Endothelial cell of umbilical vein (primary cell): ENCODE measurements around the gene CCDC190. TPM values are rescaled to one million over a fixed set of nuclear protein-coding genes. Genes with fewer than 3 reads are reported as not detected.

Source experiments
- BruUV-seq: library from RNA; stranded (reverse); fragments of 400-500 nt; replicated peaks from 2 replicates; lab custom pipeline; 2021; lab: Mats Ljungman, UMichigan
- CTCF ChIA-PET: fragments of 300-600, 350-600 bp; sonication (Branson Sonifier 250); formaldehyde crosslinking; loops from one replicate; lab custom pipeline; 2021; ENCODE audit warnings: antibody characterized with exemption, inconsistent platforms; lab: Charles Lee
- POLR2A ChIA-PET: fragments of 300-600, 350-600 bp; sonication (Branson Sonifier 250); formaldehyde crosslinking; loops from one replicate; lab custom pipeline; 2021; ENCODE audit warnings: antibody characterized with exemption, inconsistent platforms; lab: Charles Lee
- DNase-seq: peaks from one replicate; pipeline ENCODE4 v3.0.0-alpha.2; 2011; ENCODE audit warnings: low read depth, low spot score
- FAIRE-seq: peaks from 2 replicates; lab custom pipeline; 2011; peaks lifted over from hg19 to GRCh38; lab: Jason Lieb, UNC
- H2AFZ ChIP-seq: 2 replicates; pipeline ENCODE4 v1.6.0; 2012; ENCODE audit warnings: low read depth, low read length, control low read depth, inconsistent platforms
- H3K27ac ChIP-seq: 2 replicates; pipeline ENCODE4 v1.5.1; 2011; ENCODE audit warnings: low read depth, mild to moderate bottlenecking, control low read depth, low read length, moderate library complexity; ENCODE audit not compliant: insufficient read depth
- H3K27me3 ChIP-seq, 2 experiments: 2 replicates each; pipeline versions ENCODE4 v1.6.0 to v1.6.1; 2011; ENCODE audit warnings: low read length in 2 of 2, mixed read lengths in 1 of 2; ENCODE audit not compliant: control insufficient read depth in 2 of 2, insufficient read depth in 2 of 2
- H3K36me3 ChIP-seq, 2 experiments: 2 replicates in 1 of 2; 3 replicates in 1 of 2; pipeline ENCODE4 v1.5.1; 2011; ENCODE audit warnings: low read length in 2 of 2, mild to moderate bottlenecking in 1 of 2, moderate library complexity in 1 of 2; ENCODE audit not compliant: control insufficient read depth in 2 of 2, insufficient read depth in 2 of 2; ENCODE audit errors: extremely low read depth in 1 of 2
- H3K4me1 ChIP-seq: 3 replicates; pipeline ENCODE4 v1.5.1; 2011; ENCODE audit warnings: mild to moderate bottlenecking, low read length; ENCODE audit not compliant: control insufficient read depth, insufficient read depth; ENCODE audit errors: extremely low read depth
- H3K4me2 ChIP-seq: 2 replicates; pipeline ENCODE4 v1.6.1; 2011; ENCODE audit warnings: low read length, control low read depth, mixed read lengths; ENCODE audit not compliant: insufficient read depth
- H3K4me3 ChIP-seq, 3 experiments: fragments of 200-600 bp in 1 of 3; sonication (generic), shearing (Covaris generic) in 1 of 3; replicated peaks in 1 of 3; 2 replicates each; pipeline ENCODE4 v1.5.1; 2011 to 2016; ENCODE audit warnings: control low read depth in 3 of 3, low read length in 3 of 3, mild to moderate bottlenecking in 2 of 3, inconsistent platforms in 1 of 3, low read depth in 1 of 3, moderate library complexity in 1 of 3; ENCODE audit not compliant: insufficient read depth in 1 of 3
- H3K79me2 ChIP-seq: 2 replicates; pipeline ENCODE4 v1.6.0; 2012; ENCODE audit warnings: low read length, inconsistent platforms; ENCODE audit not compliant: control insufficient read depth, insufficient read depth
- H3K9ac ChIP-seq: replicated peaks from 2 replicates; pipeline ENCODE3; 2011; ENCODE audit warnings: low read length, control low read depth; ENCODE audit not compliant: insufficient read depth; ENCODE audit errors: extremely low read depth
- H3K9me1 ChIP-seq: replicated peaks from 3 replicates; pipeline ENCODE4 v1.6.0; 2011; ENCODE audit warnings: mild to moderate bottlenecking, low read length; ENCODE audit not compliant: control insufficient read depth, insufficient read depth; ENCODE audit errors: extremely low read depth
- H3K9me3 ChIP-seq: replicated peaks from 2 replicates; pipeline ENCODE4 v1.5.1; 2012; ENCODE audit warnings: low read length, inconsistent platforms; ENCODE audit not compliant: control insufficient read depth, insufficient read depth
- H4K20me1 ChIP-seq: replicated peaks from 2 replicates; pipeline ENCODE3; 2011; ENCODE audit warnings: mild to moderate bottlenecking, low read length; ENCODE audit not compliant: control insufficient read depth, insufficient read depth; ENCODE audit errors: extremely low read depth
- EZH2 ChIP-seq: IDR thresholded peaks from 2 replicates; pipeline ENCODE4 v1.6.1; 2012; ENCODE audit warnings: borderline replicate concordance, low read depth, mild to moderate bottlenecking, moderate library complexity, low read length, inconsistent platforms; ENCODE audit not compliant: severe bottlenecking
- FOS ChIP-seq: IDR thresholded peaks from 2 replicates; pipeline ENCODE4 v1.6.1; 2011; ENCODE audit warnings: mild to moderate bottlenecking, low read length, moderate library complexity, borderline replicate concordance; ENCODE audit not compliant: insufficient read depth
- GATA2 ChIP-seq: IDR thresholded peaks from 2 replicates; pipeline ENCODE4 v1.7.0; 2011; ENCODE audit warnings: low read depth, mild to moderate bottlenecking, moderate library complexity, mixed read lengths, low read length; ENCODE audit not compliant: insufficient read length, insufficient read depth
- JUN ChIP-seq: IDR thresholded peaks from 2 replicates; pipeline ENCODE4 v1.6.1; 2011; ENCODE audit warnings: borderline replicate concordance, low read depth; ENCODE audit not compliant: insufficient read length, insufficient read depth
- MYC ChIP-seq: IDR thresholded peaks from one replicate; pipeline ENCODE4 v1.6.1; 2011; ENCODE audit warnings: mild to moderate bottlenecking, low read depth, low read length
- POLR2A ChIP-seq: IDR thresholded peaks from 2 replicates; pipeline ENCODE4 v1.6.1; 2012; ENCODE audit warnings: low read depth, mild to moderate bottlenecking, control low read depth, low read length
- POLR2AphosphoS5 ChIP-seq: IDR thresholded peaks from 2 replicates; pipeline ENCODE4 v1.6.1; 2012; ENCODE audit warnings: low read depth, mild to moderate bottlenecking, control low read depth, low read length, moderate library complexity; ENCODE audit not compliant: insufficient read depth
- dilution Hi-C: fragments of 300-500 bp; cut with MboI; formaldehyde crosslinking; loops from one replicate; pipeline ENCODE4 v1.15.0; 2019; ENCODE audit warnings: low sequenced_read_pairs; ENCODE audit not compliant: extremely low pct_ligation_motif_present
- intact Hi-C: fragments of 100-400 bp; cut with micrococcal nuclease; formaldehyde crosslinking; loops from one replicate; pipeline ENCODE4 v1.10.0; 2022
- polyA plus RNA-seq, 4 experiments: library from polyadenylated mRNA; depleted of rRNA in 3 of 4; stranded (reverse) in 3 of 4; unstranded in 1 of 4; fragments of >200 nt; gene quantifications; 2 replicates each; pipeline versions ENCODE4 v1.2.1 to v1.2.3, GENCODE V29; 2011 to 2012; ENCODE audit warnings: missing spikeins in 1 of 4
- total RNA-seq: library from RNA; stranded (reverse); gene quantifications from 2 replicates; pipeline ENCODE4 v1.2.3, GENCODE V29; 2021
- TF ChIP-seq, protein P1 (sequence below): IDR thresholded peaks from 2 replicates; pipeline ENCODE4 v1.6.1; 2011; ENCODE audit not compliant: insufficient read depth, insufficient read length
- TF ChIP-seq, protein P2 (sequence below), 2 donors: IDR thresholded peaks; 1 replicate in 1 of 2; 2 replicates in 1 of 2; pipeline ENCODE4 v1.5.1; 2011; ENCODE audit warnings: low read length in 2 of 2, mild to moderate bottlenecking in 2 of 2, moderate library complexity in 2 of 2, control low read depth in 1 of 2, inconsistent platforms in 1 of 2, low read depth in 1 of 2; ENCODE audit not compliant: insufficient read depth in 1 of 2; ENCODE audit errors: extremely low read depth in 1 of 2

CCDC190 gene
- total and polyA plus RNA-seq, 2 donors (not counting 3 experiments of a cell fraction or from before 2014, with no cell fraction given) = 3.7 to 9.0 TPM

DNA sequence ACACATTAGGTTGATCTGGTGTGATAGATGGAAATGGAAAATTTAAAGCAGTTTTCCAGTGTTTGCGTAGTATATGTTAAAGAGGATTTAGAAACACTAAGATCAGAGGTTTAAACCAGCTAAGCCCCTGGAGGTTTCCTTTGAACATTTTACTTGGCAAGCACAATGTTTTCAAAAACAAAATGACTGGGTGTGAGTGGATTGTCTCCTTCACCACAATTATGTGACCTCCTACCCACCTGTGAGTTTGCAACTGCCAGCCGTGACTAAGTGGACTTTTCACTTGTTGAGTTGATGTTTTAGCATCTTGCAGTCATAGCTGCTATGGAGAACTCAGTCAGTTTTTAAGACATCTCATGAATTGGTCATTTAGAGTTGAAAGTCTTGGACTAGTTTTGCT lies 4.7 kb downstream of the CCDC190 start:
- no peaks in the 10 kb centered on the region for H3K27me3 ChIP-seq
- POLR2A ChIA-PET = interaction anchor here (0.6 to 4.0 kb wide), 4 partner anchors 17 to 311 kb away, joined by 3 to 10 read pairs (median 4); partner anchors contain the start of gene RGS4
- peak overlapping the region; percentile 93 for H3K27ac ChIP-seq
- H2AFZ ChIP-seq = no peak overlapping the region
- H4K20me1 ChIP-seq = no peaks in the 10 kb centered on the region
- no peaks in the 10 kb centered on the region for H3K36me3 ChIP-seq
- no peaks in the 10 kb centered on the region for H3K9me3 ChIP-seq
- H3K79me2 ChIP-seq = no peaks in the 10 kb centered on the region
- H3K4me1 ChIP-seq = peaks cover 57% of the 10 kb centered on the region
- no peaks in the 10 kb centered on the region for H3K9me1 ChIP-seq
- FAIRE-seq = peak; percentile 88
- CTCF ChIA-PET = interaction anchor here (1.3 to 9.7 kb wide), 5 partner anchors 8 to 460 kb away, joined by 4 to 65 read pairs (median 9); partner anchors contain the start of gene RGS4
- TSS peak; percentile 72 for BruUV-seq
- peak overlapping the region; percentile 80 for H3K4me2 ChIP-seq
- peak; percentile 74 for TF ChIP-seq GATA2
- TF ChIP-seq FOS = peak; percentile 92
- TF ChIP-seq, protein P1, sequence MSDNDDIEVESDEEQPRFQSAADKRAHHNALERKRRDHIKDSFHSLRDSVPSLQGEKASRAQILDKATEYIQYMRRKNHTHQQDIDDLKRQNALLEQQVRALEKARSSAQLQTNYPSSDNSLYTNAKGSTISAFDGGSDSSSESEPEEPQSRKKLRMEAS = no peak
- peak; percentile 93 for TF ChIP-seq POLR2AphosphoS5
- TF ChIP-seq, protein P2, sequence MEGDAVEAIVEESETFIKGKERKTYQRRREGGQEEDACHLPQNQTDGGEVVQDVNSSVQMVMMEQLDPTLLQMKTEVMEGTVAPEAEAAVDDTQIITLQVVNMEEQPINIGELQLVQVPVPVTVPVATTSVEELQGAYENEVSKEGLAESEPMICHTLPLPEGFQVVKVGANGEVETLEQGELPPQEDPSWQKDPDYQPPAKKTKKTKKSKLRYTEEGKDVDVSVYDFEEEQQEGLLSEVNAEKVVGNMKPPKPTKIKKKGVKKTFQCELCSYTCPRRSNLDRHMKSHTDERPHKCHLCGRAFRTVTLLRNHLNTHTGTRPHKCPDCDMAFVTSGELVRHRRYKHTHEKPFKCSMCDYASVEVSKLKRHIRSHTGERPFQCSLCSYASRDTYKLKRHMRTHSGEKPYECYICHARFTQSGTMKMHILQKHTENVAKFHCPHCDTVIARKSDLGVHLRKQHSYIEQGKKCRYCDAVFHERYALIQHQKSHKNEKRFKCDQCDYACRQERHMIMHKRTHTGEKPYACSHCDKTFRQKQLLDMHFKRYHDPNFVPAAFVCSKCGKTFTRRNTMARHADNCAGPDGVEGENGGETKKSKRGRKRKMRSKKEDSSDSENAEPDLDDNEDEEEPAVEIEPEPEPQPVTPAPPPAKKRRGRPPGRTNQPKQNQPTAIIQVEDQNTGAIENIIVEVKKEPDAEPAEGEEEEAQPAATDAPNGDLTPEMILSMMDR (IDR thresholded peaks at IDR 0.05; ENCODE audit: extremely low read depth in 1 of 2, insufficient read depth in 1 of 2, low read depth in 1 of 2, low read length in 2 of 2) = no peak
- TF ChIP-seq POLR2A = peak; percentile 76
- no peak for TF ChIP-seq EZH2
- TF ChIP-seq MYC = peak; percentile 49
- TF ChIP-seq JUN = peak; percentile 57
- peak; percentile 91 for DNase-seq
- peak overlapping the region in 1 of 3 experiments; percentile 15 for H3K4me3 ChIP-seq
- intact Hi-C loops = no loop called here
- dilution Hi-C loops = loop anchor here (25.0 kb wide), 1 partner anchor 206 kb away; the partner anchor contains the start of gene RGS4
- H3K9ac ChIP-seq = peak overlapping the region; percentile 82
